LoVo (cell line): ENCODE results near the gene SPINK4.

Source experiments
- DNase-seq: peaks from one replicate; pipeline ENCODE4 v3.0.0-alpha.2; 2016; ENCODE audit warnings: low spot score

SPINK4 gene

DNA sequence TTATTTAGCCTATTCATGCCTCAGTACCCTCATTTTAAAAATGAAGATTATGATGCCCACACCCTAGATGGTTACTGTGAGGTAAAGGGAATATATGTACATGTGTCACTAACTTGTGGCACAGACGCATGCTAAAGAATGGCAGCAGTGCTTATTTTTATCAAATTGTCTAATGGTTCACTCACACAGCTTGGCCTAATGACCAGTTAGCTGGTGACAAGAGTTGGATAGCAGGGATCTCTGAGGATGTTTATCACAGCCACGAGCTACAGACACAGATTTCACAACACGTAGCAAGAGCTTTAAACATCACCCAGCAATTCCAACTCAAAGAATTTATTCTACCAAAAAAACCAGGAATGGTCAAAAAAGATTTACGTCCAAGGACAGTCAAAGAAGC is 17.3 kb downstream of the SPINK4 start:
- no peak for DNase-seq

DNA sequence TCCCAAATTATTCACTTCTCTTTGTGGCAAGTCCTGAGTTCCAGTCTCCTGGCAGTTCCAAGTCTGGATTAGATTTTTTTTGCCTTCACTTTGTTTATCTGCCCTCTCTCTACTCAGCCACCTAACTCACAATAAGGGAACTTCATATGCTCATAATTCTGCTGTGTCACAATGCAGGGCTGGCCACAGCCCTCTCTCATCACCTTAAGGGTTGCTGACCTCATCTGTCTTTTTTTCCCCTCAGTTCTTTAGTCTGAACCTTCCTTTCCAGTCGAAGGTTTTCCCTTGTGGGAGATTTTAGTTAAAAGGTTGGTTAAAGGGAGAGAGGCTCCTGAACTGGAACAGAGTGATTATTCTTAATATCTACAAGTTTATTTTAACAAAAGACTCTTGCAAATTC is 20.4 kb downstream of the SPINK4 start:
- no peak for DNase-seq

GRCh38 chr9:33263131-33264002 is 23.4 kb downstream of the SPINK4 start:
- no peak for DNase-seq

DNA sequence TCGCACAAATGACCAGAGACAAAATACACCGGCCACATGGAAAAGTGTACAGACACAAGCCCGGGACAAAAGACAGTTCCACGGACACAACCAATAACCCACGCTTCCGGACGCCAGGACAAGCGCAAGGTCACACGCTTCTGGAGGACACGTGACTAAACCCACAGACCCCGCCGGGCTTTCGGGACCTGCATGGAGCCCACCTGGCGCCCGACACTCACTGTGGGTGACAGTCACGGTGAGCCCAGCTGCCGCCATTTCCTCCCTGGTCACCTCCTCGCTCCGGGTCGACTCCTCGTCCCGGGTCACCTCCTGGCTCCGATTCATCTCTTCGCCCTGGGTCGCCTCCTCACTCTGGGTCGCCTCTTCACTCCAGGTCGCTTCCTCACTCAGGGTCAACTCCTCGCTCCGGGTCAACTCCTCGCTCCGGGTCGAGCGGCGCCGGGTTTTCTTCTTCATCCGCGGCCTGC is 24.1 kb downstream of the SPINK4 start:
- DNase-seq: no peak

DNA sequence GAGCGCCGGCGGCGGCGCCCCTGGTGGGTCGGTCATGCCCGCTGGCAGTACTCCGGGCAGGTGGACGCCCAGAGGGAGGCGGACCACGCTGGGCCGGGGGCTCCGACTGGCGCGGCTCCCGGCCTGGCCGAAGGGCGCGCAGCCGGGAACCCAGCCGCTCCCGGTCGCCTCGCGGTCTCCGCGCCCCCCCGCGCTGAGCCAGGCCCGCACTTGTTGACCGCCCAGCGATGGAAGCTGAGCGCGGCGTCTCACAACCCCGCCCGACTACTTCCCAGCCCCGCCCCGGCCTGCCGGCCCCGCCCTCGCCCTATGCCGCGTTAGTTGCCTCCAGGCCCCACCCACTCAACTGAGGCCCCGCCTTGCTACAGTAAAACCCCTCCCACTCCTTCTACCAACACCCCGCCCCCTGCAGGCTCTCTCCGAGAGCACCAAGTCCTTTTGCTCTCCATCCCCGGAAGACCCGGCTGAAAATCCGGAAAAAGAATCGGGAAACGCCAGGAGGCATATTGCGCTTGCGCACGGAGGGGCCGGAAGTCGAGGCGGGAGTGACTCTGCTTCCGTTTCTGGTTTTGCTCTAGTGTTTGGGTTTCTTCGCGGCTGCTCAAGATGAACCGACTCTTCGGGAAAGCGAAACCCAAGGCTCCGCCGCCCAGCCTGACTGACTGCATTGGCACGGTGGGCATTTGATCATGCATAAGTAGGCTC is 24.7 kb downstream of the SPINK4 start, which contains the start of the genes BAG1 and CHMP5:
TSS of gene BAG1 (minus strand) at position 236 of the 705 bp plus-strand sequence.
TSS of gene CHMP5 (plus strand) at position 577 of the 705 bp plus-strand sequence. CDS start at position 607, 30 bp downstream.
- peak; percentile 99 for DNase-seq

DNA sequence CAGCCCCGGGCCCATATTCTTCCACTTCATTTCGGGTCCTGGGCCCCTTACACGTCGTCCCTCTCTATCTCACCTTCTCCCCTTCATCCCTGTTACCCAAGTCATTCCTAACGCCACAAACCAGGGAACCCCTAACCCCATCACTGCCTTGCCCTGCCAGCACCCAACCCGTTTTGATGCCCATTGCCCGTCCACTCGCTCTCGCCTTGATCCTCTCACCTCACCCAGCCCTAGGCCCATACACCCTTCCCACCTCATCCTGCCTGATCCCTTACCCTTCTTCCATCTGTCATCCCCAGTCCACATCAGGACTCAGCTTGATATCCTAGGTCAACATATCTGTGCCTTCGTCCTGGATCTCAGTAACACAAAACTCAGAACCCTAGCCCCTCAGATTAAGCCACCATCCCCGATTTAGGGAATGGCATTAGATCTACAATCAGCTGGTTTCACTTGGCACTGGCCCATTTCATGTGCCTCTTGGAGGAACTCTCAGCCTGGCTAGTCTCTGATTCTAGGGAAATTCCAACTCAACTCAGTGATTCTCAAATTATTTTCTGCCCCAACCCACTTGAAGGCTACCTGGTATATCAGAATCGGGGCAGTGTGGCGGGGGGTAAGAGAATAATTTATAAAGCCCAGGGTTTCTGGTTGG is 25.4 kb downstream of the SPINK4 start:
- DNase-seq: no peak

GRCh38 chr9:33267151-33267767 is 27.3 kb downstream of the SPINK4 start:
- no peak for DNase-seq

DNA sequence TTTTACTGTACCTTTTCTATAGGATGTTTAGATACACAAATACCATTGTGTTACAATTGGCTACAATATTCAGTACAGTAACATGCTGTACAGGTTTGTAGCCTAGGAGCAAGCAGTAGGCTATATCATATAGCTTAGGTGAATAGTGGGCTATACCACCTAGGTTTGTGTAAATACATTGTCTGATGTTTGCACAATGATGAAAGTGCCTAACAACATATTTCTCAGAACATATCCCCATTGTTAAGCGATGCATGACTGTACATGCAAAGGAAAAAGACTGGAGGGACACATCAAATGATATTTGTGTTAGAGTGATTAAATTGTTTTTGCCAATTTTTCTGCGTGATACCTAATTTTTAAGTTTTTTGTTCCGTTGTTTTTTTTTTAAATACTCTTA is 30.2 kb downstream of the SPINK4 start:
- DNase-seq: no peak

DNA sequence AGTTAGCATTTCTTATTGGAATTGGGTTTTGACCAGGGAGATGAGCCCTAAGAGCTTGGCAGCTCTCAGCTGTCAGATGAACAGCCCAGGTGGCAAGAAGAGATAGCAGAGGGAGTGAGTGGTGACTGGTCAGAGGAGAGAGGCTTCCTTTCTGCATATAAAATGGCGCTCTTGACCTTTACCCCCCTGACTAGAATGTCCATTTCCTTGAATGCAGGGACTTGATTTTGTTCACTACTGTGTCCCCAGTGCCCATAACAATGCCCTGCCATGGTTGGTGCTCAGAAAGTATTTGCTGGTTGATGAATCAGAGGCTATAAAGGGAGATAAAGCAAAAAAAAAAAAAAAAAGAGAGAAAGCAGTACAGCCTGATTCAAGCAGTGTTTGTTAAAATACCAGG is 32.1 kb downstream of the SPINK4 start:
- peak; percentile 81 for DNase-seq

DNA sequence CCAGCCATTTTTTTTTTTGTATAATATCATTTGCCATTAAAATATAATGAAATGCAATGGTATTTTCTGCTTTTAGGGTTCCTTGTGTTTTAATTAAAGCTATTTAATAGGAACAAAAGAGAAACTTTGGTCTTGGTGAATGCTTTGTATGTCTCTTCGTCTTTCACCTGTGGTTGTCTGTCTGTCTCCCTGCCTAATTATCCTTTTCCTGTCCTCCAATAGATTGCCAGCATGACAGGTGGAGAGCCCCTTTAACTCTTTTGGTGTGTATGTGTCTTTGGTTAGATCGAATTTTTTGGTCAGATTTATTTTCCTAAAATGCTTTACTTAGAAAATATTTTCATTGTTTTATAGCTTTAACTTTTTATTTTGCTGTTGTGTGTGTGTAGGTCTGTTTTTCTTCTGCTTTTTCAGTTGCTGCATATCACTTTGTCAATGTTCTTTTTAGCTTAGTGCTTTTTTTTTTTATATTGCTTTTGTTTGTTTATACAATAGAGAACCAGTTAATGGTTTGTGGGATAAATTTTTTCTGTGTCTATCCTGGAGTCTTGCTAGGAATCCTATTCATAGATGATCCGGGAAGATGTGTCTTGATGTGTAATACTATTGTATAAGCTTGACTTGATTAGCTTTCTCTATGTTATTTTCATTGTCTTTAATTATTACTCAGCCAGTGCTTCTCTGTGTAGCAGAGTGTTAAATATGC is 33.5 kb downstream of the SPINK4 start:
- no peak for DNase-seq

DNA sequence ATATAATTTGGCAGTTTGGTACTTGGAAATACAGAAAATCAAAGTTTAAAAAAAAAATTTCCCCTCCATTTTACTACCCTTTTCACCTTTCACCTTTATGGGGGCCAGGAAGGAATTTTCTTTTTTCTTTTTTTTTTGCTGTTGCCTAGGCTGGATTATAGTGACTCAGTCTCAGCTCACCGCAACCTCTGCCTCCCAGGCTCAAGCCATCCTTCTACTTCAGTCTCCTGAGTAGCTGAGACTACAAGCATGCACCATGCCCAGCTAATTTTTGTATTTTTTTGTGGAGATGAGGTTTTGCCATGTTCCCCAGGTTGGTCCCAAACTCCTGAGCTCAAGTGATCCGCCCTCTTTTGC is 34.0 kb downstream of the SPINK4 start:
- DNase-seq: no peak

DNA sequence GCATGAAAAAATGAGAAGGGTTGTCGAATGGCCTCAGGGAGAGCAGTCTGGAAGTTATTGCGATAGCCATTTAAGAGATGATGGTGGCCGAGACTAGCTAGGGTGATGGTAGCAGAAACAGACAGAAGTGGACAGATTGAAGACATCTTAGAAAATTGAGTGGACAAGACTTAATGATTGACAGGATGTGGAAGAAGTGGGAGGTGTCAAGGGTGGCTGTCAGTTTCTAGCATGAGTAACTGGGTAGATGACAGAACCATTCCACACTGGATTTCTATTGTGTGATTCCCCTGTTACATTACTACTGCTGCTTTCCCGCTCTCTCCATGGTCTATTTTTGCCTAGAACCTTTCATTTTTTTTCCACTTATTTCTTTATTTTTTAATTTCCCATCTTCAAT is 37.5 kb downstream of the SPINK4 start:
- no peak for DNase-seq

GRCh38 chr9:33285502-33285901 is 45.5 kb downstream of the SPINK4 start:
- no peak for DNase-seq

DNA sequence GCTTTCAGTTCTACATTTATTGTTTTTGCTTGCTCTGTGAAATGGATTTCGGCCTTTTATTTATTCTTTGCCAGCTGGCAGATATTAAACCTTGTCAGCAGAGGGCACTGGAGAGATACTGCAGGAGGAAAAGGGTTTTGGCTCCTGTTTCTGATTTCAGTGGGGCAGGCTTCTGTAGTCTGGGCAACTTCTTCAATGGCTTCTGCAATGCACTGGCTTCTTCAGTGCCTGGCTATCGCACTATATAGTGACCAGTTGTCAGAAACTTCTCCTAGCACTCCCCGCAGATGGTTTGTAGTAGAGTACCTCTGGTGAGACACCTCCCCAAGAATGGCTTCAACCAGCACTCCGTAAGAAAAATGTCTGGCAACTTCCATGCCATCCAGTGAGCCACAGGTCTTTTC is 47.1 kb downstream of the SPINK4 start:
- DNase-seq: peak; percentile 64

DNA sequence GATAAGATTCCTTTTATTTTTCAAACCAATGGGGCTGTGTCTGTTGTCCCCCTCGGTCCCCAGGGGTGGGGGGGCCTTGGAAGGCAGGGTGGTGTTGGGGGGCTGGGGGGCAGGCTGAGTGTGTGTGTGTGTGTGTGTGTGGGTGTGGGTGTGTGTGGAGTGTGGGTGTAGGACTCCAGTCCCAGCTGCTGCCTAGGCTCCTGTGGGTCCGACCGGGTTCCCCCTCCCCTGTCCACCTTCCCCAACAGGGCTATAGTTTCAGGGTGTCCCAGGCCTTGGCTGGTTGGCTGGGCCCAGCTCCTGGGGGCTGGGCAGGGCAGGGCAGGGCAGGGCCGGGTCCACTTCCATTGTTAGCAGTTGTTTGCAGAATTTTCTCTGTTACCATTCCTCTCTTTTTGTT is 48.3 kb downstream of the SPINK4 start:
- DNase-seq: no peak

DNA sequence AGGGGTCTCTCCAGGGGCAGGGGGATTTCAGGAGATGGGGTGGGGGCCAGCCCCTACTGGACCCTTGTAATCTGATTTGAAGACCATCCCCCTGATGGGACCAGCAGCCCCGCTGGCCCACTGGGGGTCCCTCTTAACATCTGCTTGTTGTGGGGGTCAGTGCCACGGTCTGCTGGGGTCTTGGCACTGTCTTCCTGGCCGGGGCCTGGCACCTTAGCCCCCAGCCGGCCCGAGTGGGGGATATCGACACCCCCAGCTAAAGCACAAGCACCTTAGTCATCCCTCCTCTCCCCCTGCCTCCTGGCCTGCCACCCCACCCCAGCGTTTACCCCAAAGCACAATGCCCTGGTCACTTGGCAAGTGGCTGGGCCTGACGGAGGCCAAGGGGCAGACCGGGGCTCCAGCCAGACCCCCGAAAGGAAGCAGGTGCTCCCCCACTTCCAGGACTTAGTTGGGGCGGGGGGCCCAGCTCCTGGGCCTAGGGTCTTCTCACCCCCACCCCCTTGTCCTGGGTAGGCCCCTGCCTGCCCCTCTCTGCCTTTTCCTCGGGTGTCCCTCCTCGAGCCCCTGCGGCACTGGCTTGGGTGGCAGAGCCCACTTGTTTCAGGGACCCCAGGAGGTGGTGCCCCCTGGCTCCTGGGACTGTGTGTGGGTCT is 49.0 kb downstream of the SPINK4 start:
- DNase-seq: no peak

- no peak for DNase-seq
Observed at GRCh38 chr9:33289496-33289895, 49.5 kb downstream of the SPINK4 start.

- no peak for DNase-seq
Observed at GRCh38 chr9:33289936-33290246, 49.9 kb downstream of the SPINK4 start.

DNA sequence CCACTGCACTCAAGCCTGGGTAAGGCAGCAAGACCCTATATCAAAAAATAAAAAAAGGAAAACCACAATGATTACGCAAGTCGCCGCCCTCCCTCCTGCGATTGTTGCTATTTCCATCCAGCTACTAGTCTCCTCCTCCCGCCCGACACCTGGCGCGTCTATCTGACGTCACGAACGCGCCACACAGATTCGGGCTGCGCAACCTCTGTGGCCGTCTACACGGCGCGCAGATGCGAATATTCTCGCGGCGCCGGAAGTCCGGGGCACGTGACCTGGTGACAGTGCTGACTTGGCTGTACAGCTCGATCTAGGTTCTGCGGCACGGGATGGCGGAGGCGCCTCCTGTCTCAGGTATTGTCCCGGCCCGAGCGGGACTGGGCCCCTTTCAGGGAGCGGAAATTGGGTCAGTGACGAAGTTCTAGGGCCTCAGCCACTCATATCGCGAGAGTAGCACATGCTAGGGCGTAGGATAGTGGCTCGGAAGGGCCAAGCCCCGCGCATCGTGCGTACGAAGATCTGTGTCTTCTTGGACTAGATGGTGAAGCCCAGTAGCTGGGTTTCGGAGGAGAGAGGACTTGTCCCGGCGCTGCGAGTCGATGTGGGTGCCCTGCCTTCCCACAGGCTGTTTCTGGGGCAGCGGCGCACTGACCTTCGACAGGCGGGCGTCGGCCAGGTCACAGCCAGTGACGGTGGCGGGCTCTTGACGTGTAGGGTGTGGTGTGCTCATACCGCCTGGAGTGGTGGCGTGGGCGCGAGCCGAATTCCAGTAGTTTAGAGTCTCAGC is 50.5 kb downstream of the SPINK4 start, which contains the start of gene NFX1:
TSS of gene NFX1 (plus strand) at position 270 of the 784 bp plus-strand sequence. CDS start at position 327, 57 bp downstream.
- peak; percentile 96 for DNase-seq

DNA sequence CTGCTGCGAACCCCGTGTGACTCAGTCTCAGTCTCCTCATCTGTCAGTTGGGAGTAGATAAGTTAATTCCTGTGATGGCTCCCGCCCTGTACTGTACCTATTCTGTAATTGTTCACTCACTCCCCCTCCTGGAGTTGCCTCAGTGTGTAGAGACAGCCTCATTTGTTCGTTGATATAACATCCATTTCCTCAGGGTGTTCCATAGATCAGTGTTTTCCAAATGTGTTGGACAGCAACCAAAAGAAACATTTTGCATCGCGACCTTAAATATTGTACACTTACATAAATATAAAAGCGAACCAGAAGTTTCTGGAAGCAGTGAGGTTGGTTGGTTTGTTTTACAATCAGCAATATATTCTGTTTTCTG is 51.0 kb downstream of the SPINK4 start:
- DNase-seq: no peak
